Vagina (tissue), 2 donors: ENCODE results near the gene SOD2. TPM values are rescaled to one million over a fixed set of nuclear protein-coding genes. Genes with fewer than 3 reads are reported as not detected.
"Not testable (repeated sequence)": the region's sequence is repeated elsewhere in the genome, so short reads cannot be mapped to it uniquely, and the experiment has no call there.

Source experiments
- DNase-seq, 2 donors: peaks; one replicate each; pipeline ENCODE4 v3.0.0-alpha.2; 2017; ENCODE audit errors: extremely low spot score in 2 of 2
- H3K27ac ChIP-seq: fragments of 200-600 bp; sonication (generic); one replicate; pipeline ENCODE4 v1.5.1; 2019
- H3K27me3 ChIP-seq: fragments of 200-600 bp; sonication (generic); one replicate; pipeline ENCODE4 v1.5.1; 2019
- H3K36me3 ChIP-seq, 2 donors: fragments of 200-600 bp; sonication (generic); one replicate each; pipeline ENCODE4 v1.5.1; 2017 to 2019
- H3K4me1 ChIP-seq: fragments of 200-600 bp; sonication (generic); one replicate; pipeline ENCODE4 v1.5.1; 2019
- H3K4me3 ChIP-seq, 2 donors: fragments of 200-600 bp; sonication (generic); 1 replicate in 1 of 2; 2 replicates in 1 of 2; pipeline ENCODE4 v1.5.1; 2016 to 2019
- H3K9me3 ChIP-seq: fragments of 200-600 bp; sonication (generic); one replicate; pipeline ENCODE4 v1.5.1; 2019
- CTCF ChIP-seq, 3 experiments: fragments of 450-650 bp in 2 of 3; fragments of 200-600 bp in 1 of 3; sonication (generic) in 1 of 3; IDR thresholded peaks; one replicate each; pipeline ENCODE4 v1.5.1; 2017 to 2019; ENCODE audit warnings: antibody characterized with exemption in 3 of 3, mild to moderate bottlenecking in 2 of 3, moderate library complexity in 2 of 3
- POLR2A ChIP-seq, 2 donors: fragments of 450-650 bp; IDR thresholded peaks; one replicate each; pipeline ENCODE4 v1.6.1; 2017; ENCODE audit warnings: antibody characterized with exemption in 2 of 2, mild to moderate bottlenecking in 2 of 2, moderate library complexity in 2 of 2
- POLR2AphosphoS5 ChIP-seq, 2 donors: sonication (generic); formaldehyde crosslinking; IDR thresholded peaks; one replicate each; pipeline ENCODE4 v1.9.0; 2017; ENCODE audit warnings: antibody characterized with exemption in 2 of 2, mild to moderate bottlenecking in 2 of 2, low read depth in 1 of 2; ENCODE audit not compliant: insufficient read depth in 1 of 2
- intact Hi-C: fragments of 100-400 bp; cut with DNase I; formaldehyde crosslinking; loops from one replicate; pipeline ENCODE4 v1.15.1; 2023
- total RNA-seq: library from RNA; depleted of rRNA; stranded (reverse); fragments of >200 nt; gene quantifications from one replicate; pipeline ENCODE4 v1.2.3, GENCODE V29; 2016

The SOD2 gene
- total RNA-seq, 1 donor from 2014 or later, result 597 TPM

GRCh38 chr6:159722655-159723054, 29.6 kb upstream of the SOD2 start:
- TF ChIP-seq POLR2A (IDR thresholded peaks at IDR 0.05) (no peak), CTCF (IDR thresholded peaks at IDR 0.05) (no peak), POLR2AphosphoS5 (IDR thresholded peaks at IDR 0.05; ENCODE audit: insufficient read depth in 1 of 2, low read depth in 1 of 2) (no peak)
- no peak for DNase-seq
- Histone ChIP-seq H3K27ac (peak overlapping the region; percentile 24), H3K27me3 (no peaks in the 10 kb centered on the region), H3K4me1 (peaks cover 9% of the 10 kb centered on the region), H3K4me3 (no peak overlapping the region), H3K36me3 (no peaks in the 10 kb centered on the region), H3K9me3 (no peaks in the 10 kb centered on the region)
- intact Hi-C loops, result no loop called here

- H3K36me3 ChIP-seq, H3K4me3 ChIP-seq, H3K27me3 ChIP-seq, intact Hi-C loops, DNase-seq, H3K9me3 ChIP-seq, H3K27ac ChIP-seq: not testable (repeated sequence)
- peaks cover 14% of the 10 kb centered on the region for H3K4me1 ChIP-seq
Measured at GRCh38 chr6:159721981-159722380, 28.9 kb upstream of the SOD2 start.

GRCh38 chr6:159720708-159721107, 27.7 kb upstream of the SOD2 start:
- H3K9me3 ChIP-seq, result no peaks in the 10 kb centered on the region
- intact Hi-C loops, result no loop called here
- no peaks in the 10 kb centered on the region for H3K36me3 ChIP-seq
- no peaks in the 10 kb centered on the region for H3K27me3 ChIP-seq
- peaks cover 20% of the 10 kb centered on the region for H3K4me1 ChIP-seq
- no peak overlapping the region for H3K27ac ChIP-seq
- TF ChIP-seq POLR2A (IDR thresholded peaks at IDR 0.05) (no peak), POLR2AphosphoS5 (IDR thresholded peaks at IDR 0.05; ENCODE audit: insufficient read depth in 1 of 2, low read depth in 1 of 2) (no peak), CTCF (IDR thresholded peaks at IDR 0.05) (peak in 2 of 3 experiments; percentile 16 to 38)
- DNase-seq, result no peak
- H3K4me3 ChIP-seq, result no peak overlapping the region

GRCh38 chr6:159719287-159719686, 26.2 kb upstream of the SOD2 start:
- Histone ChIP-seq H3K9me3 (no peaks in the 10 kb centered on the region), H3K4me1 (peaks cover 29% of the 10 kb centered on the region), H3K27ac (peak overlapping the region; percentile 87), H3K36me3 (no peaks in the 10 kb centered on the region), H3K27me3 (no peaks in the 10 kb centered on the region), H3K4me3 (no peak overlapping the region)
- intact Hi-C loops, result no loop called here
- TF ChIP-seq POLR2A (IDR thresholded peaks at IDR 0.05) (no peak), CTCF (IDR thresholded peaks at IDR 0.05) (no peak), POLR2AphosphoS5 (IDR thresholded peaks at IDR 0.05; ENCODE audit: insufficient read depth in 1 of 2, low read depth in 1 of 2) (no peak)
- DNase-seq, result no peak

GRCh38 chr6:159718634-159719033, 25.6 kb upstream of the SOD2 start:
- H3K27me3 ChIP-seq, result no peaks in the 10 kb centered on the region
- no peaks in the 10 kb centered on the region for H3K36me3 ChIP-seq
- no peak overlapping the region for H3K4me3 ChIP-seq
- peak overlapping the region; percentile 87 for H3K27ac ChIP-seq
- intact Hi-C loops, result no loop called here
- DNase-seq, result no peak
- H3K9me3 ChIP-seq, result no peaks in the 10 kb centered on the region
- no peak for TF ChIP-seq POLR2A (IDR thresholded peaks at IDR 0.05)
- H3K4me1 ChIP-seq, result peaks cover 31% of the 10 kb centered on the region

- Histone ChIP-seq H3K27me3 (no peaks in the 10 kb centered on the region), H3K27ac (peak overlapping the region; percentile 87), H3K4me3 (peak overlapping the region; percentile 10 to 36), H3K4me1 (peaks cover 31% of the 10 kb centered on the region), H3K36me3 (no peaks in the 10 kb centered on the region), H3K9me3 (no peaks in the 10 kb centered on the region)
- peak in 1 of 2 donors; percentile 98 for DNase-seq
- TF ChIP-seq POLR2A (IDR thresholded peaks at IDR 0.05), result no peak
- no peak for TF ChIP-seq CTCF (IDR thresholded peaks at IDR 0.05)
- peak; percentile 37 to 91 for TF ChIP-seq POLR2AphosphoS5 (IDR thresholded peaks at IDR 0.05; ENCODE audit: insufficient read depth in 1 of 2, low read depth in 1 of 2)
- intact Hi-C loops, result loop anchor here (2.0 kb wide), 1 partner anchor 16 kb away; no protein-coding TSS in a partner anchor
Measured at GRCh38 chr6:159716247-159717096, 23.4 kb upstream of the SOD2 start.
